ENCODE results near the gene METTL14.

The METTL14 gene

DNA sequence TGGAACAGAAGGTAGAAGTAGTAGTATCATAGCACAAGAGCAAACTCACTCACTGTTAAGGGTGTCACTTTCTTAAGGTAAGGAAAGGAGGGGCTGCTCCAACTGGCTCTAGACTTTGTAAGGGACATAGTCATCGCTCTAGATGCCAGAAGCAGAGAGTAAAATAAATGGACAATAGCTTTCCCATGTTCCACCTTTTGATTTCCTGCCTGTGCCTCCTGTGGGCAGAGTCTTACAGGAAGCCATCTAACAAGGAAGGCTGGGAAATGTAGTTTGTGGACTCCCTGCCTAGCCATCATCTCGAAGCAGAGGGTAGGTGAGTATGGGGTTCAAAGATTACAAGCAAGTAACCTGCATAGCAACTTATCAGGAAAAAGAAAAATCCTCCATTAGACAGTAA is 1.7 kb upstream of the METTL14 start:
- DNase-seq (ENCODE audit: low read depth) = no peak
- H3K4me3 ChIP-seq (ENCODE audit: low read depth, low read length) = no peak overlapping the region

DNA sequence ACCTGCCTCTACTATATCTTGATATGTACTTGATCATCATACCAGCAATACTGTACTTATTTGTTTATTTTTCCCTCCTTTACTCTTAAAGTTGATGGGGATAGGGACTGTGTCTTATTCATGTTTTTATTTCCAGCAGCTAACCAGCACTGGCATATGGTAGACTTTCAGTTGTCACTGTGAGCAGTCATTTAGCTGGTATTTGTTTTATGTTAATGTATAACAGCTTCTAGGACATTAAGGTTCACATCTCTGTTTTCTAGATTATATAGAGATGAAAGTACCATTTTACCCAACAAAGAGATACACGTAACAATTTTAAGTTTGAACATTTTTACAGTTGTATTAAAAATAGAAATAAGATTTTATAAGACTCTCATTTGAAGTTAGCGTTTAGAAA is 17.9 kb downstream of the METTL14 start:
- TF ChIP-seq, protein P1, sequence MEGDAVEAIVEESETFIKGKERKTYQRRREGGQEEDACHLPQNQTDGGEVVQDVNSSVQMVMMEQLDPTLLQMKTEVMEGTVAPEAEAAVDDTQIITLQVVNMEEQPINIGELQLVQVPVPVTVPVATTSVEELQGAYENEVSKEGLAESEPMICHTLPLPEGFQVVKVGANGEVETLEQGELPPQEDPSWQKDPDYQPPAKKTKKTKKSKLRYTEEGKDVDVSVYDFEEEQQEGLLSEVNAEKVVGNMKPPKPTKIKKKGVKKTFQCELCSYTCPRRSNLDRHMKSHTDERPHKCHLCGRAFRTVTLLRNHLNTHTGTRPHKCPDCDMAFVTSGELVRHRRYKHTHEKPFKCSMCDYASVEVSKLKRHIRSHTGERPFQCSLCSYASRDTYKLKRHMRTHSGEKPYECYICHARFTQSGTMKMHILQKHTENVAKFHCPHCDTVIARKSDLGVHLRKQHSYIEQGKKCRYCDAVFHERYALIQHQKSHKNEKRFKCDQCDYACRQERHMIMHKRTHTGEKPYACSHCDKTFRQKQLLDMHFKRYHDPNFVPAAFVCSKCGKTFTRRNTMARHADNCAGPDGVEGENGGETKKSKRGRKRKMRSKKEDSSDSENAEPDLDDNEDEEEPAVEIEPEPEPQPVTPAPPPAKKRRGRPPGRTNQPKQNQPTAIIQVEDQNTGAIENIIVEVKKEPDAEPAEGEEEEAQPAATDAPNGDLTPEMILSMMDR (IDR thresholded peaks at IDR 0.05; ENCODE audit: control insufficient read depth, extremely low read depth, insufficient read depth) = no peak
- no peak overlapping the region for H3K4me3 ChIP-seq (ENCODE audit: low read depth, low read length)
- DNase-seq (ENCODE audit: low read depth) = no peak

More for the DNA sequence above, 1.7 kb upstream of the METTL14 start:
- TF ChIP-seq, protein P1 (IDR thresholded peaks at IDR 0.05; ENCODE audit: control insufficient read depth, extremely low read depth, insufficient read depth) = no peak

DNA sequence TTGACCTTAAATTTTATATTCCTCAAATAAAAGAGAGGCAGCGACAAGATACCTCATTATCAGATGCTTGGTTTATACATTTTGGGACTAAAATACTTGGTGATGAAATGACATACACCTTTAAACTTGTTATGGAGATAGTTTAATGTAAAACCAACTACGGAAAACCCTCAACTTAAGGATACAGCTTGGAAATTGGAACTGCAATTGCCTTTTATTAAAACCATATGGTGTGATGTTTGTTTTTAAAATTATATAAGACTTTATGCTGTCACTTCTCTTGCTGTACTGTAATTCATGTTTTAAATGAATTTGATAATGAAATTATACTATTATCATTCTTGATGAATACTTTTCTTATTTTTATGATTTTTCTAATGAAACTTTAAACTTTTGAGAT is 25.9 kb downstream of the METTL14 start:
- H3K4me3 ChIP-seq (ENCODE audit: low read depth, low read length) = no peak overlapping the region
- DNase-seq (ENCODE audit: low read depth) = no peak
- TF ChIP-seq, protein P1 (IDR thresholded peaks at IDR 0.05; ENCODE audit: control insufficient read depth, extremely low read depth, insufficient read depth) = no peak

DNA sequence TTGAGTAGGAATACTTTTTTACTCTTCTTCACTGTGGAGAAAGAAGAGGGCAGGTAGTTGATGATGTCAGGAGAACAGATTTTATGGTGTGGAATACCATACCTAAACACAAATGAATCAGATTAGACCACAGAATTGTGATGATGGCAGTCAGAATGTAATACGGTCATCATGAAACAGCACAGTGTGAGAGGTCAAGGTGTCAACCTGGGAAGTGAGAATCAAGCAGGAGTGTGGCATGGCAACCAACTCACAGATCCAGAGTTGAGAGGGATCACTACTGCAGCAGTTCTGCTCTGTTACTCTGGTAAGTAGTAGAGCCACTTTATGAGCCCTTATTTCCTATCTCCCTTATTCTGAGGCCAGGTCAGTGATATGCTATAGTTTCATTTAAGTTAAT is 27.7 kb downstream of the METTL14 start:
- TF ChIP-seq, protein P1 (IDR thresholded peaks at IDR 0.05; ENCODE audit: control insufficient read depth, extremely low read depth, insufficient read depth) = no peak

DNA sequence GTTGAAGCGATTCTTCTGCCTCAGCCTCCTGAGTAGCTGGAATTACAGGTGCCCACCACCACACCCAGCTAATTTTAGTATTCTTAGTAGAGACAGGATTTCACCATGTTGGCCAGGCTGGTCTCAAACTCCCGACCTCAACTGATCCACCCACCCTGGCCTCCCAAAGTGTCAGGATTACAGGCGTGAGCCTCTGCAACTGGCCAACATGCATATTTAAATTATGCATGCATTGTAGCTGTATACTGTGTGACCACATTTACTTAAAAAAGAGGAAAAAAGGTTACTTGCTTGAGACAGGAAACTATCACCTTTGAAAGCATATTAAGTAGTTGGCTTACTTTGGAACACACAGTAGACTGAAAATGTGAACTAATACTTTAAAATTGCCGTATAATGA is 29.5 kb downstream of the METTL14 start:
- TF ChIP-seq, protein P1 (IDR thresholded peaks at IDR 0.05; ENCODE audit: control insufficient read depth, extremely low read depth, insufficient read depth) = no peak
- DNase-seq (ENCODE audit: low read depth) = no peak

More for the DNA sequence above, 27.7 kb downstream of the METTL14 start:
- no peak for DNase-seq (ENCODE audit: low read depth)
- H3K4me3 ChIP-seq (ENCODE audit: low read depth, low read length) = no peak overlapping the region

DNA sequence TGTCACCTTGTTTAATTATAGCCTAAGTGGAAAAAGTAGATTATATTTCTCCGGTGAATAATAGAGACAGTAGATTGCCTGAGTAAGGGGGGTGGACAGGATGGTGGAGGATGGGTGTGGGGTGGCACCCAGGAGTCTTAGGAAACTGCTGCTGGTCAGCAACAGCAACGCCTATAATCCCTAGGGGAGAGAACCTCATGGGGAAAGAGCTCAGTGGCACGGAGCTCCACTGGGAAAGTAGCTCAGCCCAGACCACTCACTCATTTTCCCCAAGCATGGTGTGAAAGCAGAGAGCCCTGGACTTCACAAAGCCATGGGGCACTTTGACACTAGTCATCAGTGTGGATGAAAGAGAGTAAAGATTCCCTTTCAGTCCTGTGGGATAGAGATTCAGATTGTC is 31.1 kb downstream of the METTL14 start:
- no peak overlapping the region for H3K4me3 ChIP-seq (ENCODE audit: low read depth, low read length)
- TF ChIP-seq, protein P1 (IDR thresholded peaks at IDR 0.05; ENCODE audit: control insufficient read depth, extremely low read depth, insufficient read depth) = no peak
- no peak for DNase-seq (ENCODE audit: low read depth)

More for the DNA sequence above, 29.5 kb downstream of the METTL14 start:
- no peak overlapping the region for H3K4me3 ChIP-seq (ENCODE audit: low read depth, low read length)

DNA sequence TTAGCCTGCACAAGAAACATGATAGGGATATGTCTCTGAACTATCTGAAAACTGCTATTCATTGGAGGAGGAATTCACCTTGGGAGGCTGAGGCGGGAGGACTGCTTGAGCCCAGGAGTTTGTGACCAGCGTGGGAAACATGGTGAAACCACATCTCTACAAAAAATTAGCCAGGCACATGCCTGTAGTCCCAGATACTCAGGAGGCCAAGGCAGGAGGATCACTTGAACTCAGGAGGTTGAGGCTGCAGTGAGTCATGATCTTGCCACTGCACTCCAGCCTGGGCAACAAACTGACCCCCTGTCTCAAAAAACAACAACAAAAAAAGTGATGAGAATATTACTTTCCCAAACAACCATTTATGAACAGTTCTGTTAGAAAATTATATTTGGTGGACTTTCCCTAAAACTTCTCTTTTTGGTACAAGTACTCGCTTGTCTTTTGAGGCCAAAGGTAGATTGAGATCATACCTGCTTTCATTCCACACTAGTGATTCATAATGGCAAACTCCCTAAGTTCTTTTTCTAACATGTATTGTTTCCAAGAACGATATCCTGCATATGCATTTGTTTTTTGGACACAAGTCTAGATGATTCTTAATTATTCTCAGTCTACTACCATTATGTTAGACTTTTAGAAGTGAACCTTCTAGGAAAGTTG is 33.4 kb downstream of the METTL14 start:
- DNase-seq (ENCODE audit: low read depth) = no peak
- TF ChIP-seq, protein P1 (IDR thresholded peaks at IDR 0.05; ENCODE audit: control insufficient read depth, extremely low read depth, insufficient read depth) = no peak
- no peak overlapping the region for H3K4me3 ChIP-seq (ENCODE audit: low read depth, low read length)
